ENCODE results near the gene DHX16.

DHX16 gene

DNA sequence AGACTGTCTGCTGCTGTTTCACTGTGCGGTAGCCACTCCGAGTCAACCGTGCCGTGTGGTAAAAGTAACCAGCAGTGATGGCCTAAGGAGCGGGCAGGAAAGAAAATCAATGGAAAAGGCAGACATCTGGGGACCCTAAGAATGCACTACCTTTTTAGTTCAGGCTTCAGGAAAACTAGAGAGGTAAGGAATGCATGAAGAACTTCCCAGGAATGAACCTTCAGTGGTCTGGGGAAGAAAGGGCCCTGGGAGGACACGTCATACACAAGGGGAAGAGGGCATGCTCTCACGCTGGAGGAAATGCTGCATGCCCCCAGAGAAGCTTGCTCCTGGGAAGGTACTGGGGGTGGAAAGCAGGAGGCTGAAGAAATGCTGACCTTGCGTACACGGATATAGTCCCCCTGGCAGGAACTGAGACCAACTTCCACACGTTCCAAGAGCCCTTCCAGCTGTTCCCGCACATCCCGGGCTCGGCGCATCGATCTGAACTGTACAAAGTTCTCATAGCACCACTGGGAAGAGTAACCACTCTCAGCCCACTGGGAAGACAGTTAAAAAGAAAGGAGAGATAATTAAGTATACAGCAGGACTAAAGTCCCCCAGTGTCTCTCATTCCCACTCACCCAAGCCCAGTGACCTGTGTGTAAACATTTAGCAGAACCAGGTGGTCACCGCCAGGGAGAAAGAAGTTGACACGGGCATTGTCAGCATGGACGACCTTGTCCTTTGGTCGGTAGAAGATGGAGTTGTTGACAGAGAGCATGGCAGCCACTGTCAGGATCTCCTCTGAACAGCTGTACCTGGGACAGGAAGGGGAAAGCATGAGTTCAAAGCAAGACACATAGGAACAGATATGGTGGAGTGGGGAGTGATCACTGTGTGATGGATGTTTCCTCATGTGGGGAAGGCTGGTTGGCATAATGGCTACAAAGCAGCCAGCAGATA, 17.7 kb downstream of the DHX16 start:
- no peak overlapping the region for H3K4me3 ChIP-seq (ENCODE audit: low read depth, low read length)
- no peak for DNase-seq (ENCODE audit: low read depth)
- TF ChIP-seq, protein P1, sequence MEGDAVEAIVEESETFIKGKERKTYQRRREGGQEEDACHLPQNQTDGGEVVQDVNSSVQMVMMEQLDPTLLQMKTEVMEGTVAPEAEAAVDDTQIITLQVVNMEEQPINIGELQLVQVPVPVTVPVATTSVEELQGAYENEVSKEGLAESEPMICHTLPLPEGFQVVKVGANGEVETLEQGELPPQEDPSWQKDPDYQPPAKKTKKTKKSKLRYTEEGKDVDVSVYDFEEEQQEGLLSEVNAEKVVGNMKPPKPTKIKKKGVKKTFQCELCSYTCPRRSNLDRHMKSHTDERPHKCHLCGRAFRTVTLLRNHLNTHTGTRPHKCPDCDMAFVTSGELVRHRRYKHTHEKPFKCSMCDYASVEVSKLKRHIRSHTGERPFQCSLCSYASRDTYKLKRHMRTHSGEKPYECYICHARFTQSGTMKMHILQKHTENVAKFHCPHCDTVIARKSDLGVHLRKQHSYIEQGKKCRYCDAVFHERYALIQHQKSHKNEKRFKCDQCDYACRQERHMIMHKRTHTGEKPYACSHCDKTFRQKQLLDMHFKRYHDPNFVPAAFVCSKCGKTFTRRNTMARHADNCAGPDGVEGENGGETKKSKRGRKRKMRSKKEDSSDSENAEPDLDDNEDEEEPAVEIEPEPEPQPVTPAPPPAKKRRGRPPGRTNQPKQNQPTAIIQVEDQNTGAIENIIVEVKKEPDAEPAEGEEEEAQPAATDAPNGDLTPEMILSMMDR (IDR thresholded peaks at IDR 0.05; ENCODE audit: insufficient read depth, low read depth, low read length, missing control alignments) = no peak

DNA sequence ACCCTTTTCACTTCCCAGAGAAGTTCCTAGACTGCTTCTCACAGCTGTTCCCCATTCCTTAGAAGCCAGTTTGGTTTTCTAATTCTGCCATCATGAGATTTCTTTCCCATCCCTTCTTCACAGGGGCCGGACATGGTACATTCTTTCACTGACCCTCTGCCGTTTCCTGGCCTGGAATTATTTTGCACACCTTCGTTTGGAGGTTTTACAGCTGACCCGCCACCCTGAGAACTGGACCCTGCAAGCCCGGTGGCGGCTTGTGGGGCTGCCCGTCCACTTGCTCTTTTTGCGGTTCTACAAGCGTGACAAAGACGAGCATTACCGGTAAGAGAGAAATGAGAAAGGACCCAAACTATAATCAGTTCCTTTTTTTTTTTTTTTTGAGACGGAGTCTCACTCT, 21.7 kb downstream of the DHX16 start:
- no peak for DNase-seq (ENCODE audit: low read depth)
- H3K4me3 ChIP-seq (ENCODE audit: low read depth, low read length) = no peak overlapping the region
- TF ChIP-seq, protein P1 (IDR thresholded peaks at IDR 0.05; ENCODE audit: insufficient read depth, low read depth, low read length, missing control alignments) = no peak

DNA sequence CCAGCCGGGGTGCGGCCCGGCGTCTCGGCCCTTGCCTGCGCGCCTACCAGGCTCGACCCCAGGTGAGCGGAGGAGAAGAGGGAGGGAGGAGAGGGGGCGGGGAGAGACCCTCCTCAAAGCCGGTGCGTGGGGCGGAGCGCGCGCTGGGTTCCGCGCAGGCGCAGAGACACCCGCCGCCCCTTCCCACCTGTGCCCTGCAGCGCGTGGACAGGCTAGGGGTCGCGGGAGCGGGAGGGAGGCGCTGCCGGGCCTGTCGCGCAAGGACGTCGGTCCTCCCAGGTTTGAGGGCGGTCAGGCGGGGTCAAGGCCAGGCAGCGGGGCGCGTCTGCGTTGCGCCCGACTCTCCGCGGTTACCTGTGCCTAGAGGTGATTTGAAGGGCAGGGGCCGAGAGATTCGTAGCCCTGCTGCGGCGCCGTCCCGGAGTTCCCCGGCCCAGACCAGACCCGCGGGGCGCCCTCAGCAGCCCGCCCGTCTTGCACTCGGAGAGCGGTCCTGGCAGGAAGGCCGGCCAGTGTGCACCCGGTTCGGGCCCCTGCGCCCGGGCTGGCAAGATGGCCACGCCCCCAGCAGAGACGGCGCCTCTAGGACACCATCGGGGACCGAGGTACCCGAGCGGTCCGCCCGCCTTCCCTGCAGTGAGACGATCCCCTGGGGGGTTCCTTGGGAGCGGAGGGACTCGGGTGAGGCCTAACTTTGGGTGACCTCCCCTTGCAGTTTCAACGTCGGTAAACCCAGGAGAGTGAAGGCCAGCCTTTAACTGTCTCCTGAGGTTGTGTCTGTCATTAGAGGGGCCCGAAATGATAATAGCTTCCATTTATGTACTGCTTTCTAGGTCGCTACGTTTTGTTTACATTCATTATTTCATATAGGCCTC, 25.3 kb downstream of the DHX16 start:
- TF ChIP-seq, protein P1 (IDR thresholded peaks at IDR 0.05; ENCODE audit: insufficient read depth, low read depth, low read length, missing control alignments) = no peak
- peak overlapping the region; percentile 77 for H3K4me3 ChIP-seq (ENCODE audit: low read depth, low read length)
- peak; percentile 86 for DNase-seq (ENCODE audit: low read depth)

DNA sequence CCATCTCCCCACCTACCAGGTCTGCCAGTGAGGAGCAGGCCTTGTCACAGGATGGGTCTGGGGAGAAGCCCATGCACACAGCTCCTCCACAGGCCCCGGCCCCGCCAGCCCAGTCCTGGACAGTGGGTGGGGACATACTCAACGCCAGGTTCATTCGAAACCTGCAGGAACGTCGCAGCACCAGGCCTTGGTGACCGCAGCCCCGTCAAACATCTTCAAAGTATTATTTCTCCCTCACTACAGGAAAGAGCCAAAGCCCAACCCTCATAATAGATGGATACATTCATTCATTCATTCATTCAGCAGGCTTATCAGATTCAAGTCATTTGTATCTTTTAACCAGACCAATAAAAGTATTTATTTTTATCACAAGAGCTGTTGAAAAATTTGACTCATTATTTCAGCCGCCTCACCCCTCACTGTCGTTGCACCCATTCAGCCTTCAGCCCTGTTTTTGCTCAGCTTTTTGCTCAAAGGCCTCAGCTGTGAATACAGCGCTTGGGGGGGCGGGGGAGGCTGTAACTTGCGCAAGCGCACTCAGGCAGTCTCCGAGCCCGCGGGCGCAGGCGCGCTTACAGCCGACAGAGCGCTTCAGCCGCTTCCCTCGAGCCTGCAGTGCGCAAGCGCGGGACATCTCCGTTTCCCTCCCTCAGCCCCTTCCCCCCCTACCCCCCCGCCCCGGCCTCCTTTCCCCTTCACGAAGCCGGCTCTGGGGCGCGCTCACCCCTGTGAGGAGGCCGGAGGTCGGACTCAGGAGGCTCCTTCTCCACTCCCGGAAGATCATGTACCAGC, 26.2 kb downstream of the DHX16 start, which contains the start of gene C6orf136:
C6orf136 (plus strand) TSS at position 684 of the 792 bp plus-strand sequence; CDS start at position 783, 99 bp downstream.
- H3K4me3 ChIP-seq (ENCODE audit: low read depth, low read length) = peak within 1 kb of the TSS; percentile 77
- TF ChIP-seq, protein P1 (IDR thresholded peaks at IDR 0.05; ENCODE audit: insufficient read depth, low read depth, low read length, missing control alignments) = no peak
- peak; percentile 98 for DNase-seq (ENCODE audit: low read depth)

DNA sequence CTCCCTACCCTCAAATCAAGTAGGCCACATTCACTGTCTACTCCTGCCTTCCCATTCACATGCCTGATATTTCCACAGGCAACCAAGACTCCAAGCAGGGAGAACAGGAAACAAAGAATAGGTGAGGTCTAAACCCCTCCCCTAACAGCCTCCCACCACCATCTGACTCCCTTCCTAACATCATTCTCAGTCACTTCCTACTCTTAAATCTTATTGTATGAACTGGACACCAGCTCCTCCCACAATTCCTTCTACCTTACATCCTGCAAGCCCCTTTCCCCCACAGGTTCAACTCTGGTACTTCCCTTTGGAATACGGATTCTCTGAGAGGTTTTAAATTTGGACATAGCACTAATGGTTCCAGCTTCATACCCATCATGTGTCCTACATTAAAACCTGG, 26.8 kb downstream of the DHX16 start:
- no peak for DNase-seq (ENCODE audit: low read depth)
- TF ChIP-seq, protein P1 (IDR thresholded peaks at IDR 0.05; ENCODE audit: insufficient read depth, low read depth, low read length, missing control alignments) = no peak
- H3K4me3 ChIP-seq (ENCODE audit: low read depth, low read length) = no peak overlapping the region

DNA sequence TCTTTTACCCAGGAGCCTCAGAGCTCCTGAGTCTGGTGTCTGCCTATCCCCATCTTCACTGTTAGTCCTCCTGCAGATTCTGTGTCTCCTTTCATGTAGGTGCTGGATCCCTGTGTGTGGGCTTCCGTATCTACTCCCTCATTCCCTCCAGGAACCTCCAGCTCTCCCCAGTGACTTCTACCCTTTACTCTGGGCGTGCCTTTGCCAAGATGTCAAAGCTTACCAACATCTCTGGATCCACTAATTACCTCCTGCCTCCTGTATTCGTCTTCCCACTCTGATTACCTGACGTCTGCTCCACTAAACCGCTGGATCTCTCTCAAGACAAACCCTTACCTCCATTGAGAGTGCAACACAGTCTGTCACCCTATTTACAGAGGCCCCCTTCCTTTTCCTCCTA, 28.0 kb downstream of the DHX16 start:
- no peak overlapping the region for H3K4me3 ChIP-seq (ENCODE audit: low read depth, low read length)
- no peak for DNase-seq (ENCODE audit: low read depth)
- TF ChIP-seq, protein P1 (IDR thresholded peaks at IDR 0.05; ENCODE audit: insufficient read depth, low read depth, low read length, missing control alignments) = no peak
